Spinal cord (tissue), 10 donors: ENCODE measurements around the gene LPIN1. TPM values are rescaled to one million over a fixed set of nuclear protein-coding genes. Genes with fewer than 3 reads are reported as not detected.
"Not testable (repeated sequence)": the region's sequence is repeated elsewhere in the genome, so short reads cannot be mapped to it uniquely, and the experiment has no call there.

Source experiments
- DNase-seq, 6 donors: peaks; one replicate each; pipeline versions ENCODE4 v3.0.0 to v3.0.0-alpha.2; 2013 to 2015; ENCODE audit warnings: low spot score in 6 of 6, low read depth in 4 of 6
- H3K27ac ChIP-seq: one replicate; pipeline ENCODE4 v1.5.1; 2013; ENCODE audit warnings: low read depth, low read length, control low read depth
- H3K27me3 ChIP-seq: one replicate; pipeline ENCODE4 v1.6.1; 2013; ENCODE audit warnings: low read length; ENCODE audit not compliant: control insufficient read depth, insufficient read depth
- H3K36me3 ChIP-seq: one replicate; pipeline ENCODE4 v1.6.1; 2013; ENCODE audit warnings: low read length; ENCODE audit not compliant: control insufficient read depth, insufficient read depth
- H3K4me1 ChIP-seq: one replicate; pipeline ENCODE4 v1.6.1; 2013; ENCODE audit warnings: low read length; ENCODE audit not compliant: control insufficient read depth, insufficient read depth
- H3K4me3 ChIP-seq: one replicate; pipeline ENCODE4 v1.5.1; 2013; ENCODE audit warnings: low read depth, low read length, control low read depth
- H3K9me3 ChIP-seq: one replicate; pipeline ENCODE4 v1.6.1; 2013; ENCODE audit warnings: low read length; ENCODE audit not compliant: control insufficient read depth, insufficient read depth
- WGBS: methylation state at CpG from one replicate; pipeline ENCODE4 v1.1.5; 2013; ENCODE audit warnings: missing lambda C conversion rate; ENCODE audit not compliant: insufficient coverage; 5-methylcytosine and 5-hydroxymethylcytosine counted together
- polyA plus RNA-seq, 2 donors: library from polyadenylated mRNA; unstranded; fragments of 120-200 nt; gene quantifications; one replicate each; pipeline ENCODE4 v1.2.1, GENCODE V29; 2013; ENCODE audit not compliant: insufficient read length in 2 of 2
- total RNA-seq, 2 donors: library from RNA; depleted of rRNA in 1 of 2; stranded (reverse); fragments of 120-200 nt in 1 of 2; fragments of >200 nt in 1 of 2; gene quantifications; one replicate each; pipeline versions ENCODE4 v1.2.3 to v1.2.4, GENCODE V29; 2013 to 2014
- donor health status: healthy.

The LPIN1 gene
- total and polyA plus RNA-seq, 4 donors = 32.9 to 40.8 (median 34.4) TPM

- Histone ChIP-seq H3K4me3 (no peak overlapping the region), H3K27ac (no peak overlapping the region), H3K9me3 (peaks cover 2% of the 10 kb centered on the region), H3K27me3 (no peaks in the 10 kb centered on the region), H3K4me1 (peaks cover 31% of the 10 kb centered on the region), H3K36me3 (no peaks in the 10 kb centered on the region)
- DNase-seq = no peak
- WGBS = 80% methylated on average over 1 of the region's 5 CpGs
Measured at GRCh38 chr2:11853197-11853588, 106.8 kb downstream of the LPIN1 start.

DNA sequence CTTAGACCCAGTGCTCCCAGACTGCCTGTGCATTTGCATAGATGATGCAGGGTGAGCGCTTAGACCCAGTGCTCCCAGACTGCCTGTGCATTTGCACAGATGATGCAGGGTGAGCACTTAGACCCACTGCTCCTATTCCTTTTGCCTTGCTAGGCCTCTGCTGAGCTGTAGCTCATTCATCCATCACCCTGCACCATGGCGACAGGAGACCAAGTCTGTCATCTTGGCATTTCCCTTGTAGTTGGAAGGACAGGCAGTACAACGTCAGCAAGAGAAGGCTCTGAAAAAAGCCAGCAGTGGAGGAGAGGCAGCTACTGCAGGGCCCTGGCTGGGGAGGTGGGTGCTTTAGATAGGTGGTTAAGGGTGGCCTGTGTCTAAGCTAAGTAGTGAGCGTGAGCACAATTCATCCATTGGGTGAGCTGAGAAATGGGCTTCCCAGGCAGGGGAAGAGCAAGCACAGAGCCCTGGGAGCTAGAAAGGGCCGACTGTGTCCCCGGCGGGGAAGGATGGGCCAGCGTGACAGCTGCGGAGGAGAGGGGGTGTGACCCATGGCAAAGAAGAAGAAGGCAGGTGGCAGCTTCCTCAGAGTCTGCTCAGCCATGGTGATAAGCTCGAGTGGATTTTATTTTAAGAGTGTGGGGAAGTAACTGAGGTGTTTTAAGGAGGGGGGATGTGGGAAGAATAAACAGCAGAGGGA lies 108.8 kb downstream of the LPIN1 start:
- Histone ChIP-seq H3K9me3 (peaks cover 5% of the 10 kb centered on the region), H3K36me3 (no peaks in the 10 kb centered on the region), H3K27ac (no peak overlapping the region), H3K27me3 (no peaks in the 10 kb centered on the region), H3K4me3 (no peak overlapping the region), H3K4me1 (peaks cover 15% of the 10 kb centered on the region)
- 55% methylated on average over 10 of the region's 10 CpGs for WGBS
- DNase-seq = peak in 1 of 6 donors; percentile 34

DNA sequence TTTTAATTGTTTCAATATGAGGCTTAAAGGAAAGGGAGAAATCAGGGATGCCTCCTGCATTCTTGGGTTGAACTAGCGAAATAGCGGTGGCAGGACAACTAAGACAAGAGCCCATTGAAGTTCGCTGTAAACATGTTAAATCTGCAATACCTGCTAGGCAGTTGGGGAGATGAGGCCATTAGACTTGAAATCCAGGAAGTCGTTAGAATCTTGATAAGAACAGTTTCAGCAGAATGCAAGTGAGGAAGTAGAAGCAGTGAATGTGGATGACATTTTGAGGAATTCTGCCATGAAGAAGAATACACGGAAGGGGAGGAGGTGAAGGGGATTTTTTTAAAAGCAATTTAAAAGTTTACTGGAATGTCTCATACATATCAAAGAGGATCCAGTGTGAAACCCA lies 109.7 kb downstream of the LPIN1 start:
- Histone ChIP-seq H3K9me3 (peaks cover 5% of the 10 kb centered on the region), H3K4me3 (no peak overlapping the region), H3K27me3 (no peaks in the 10 kb centered on the region), H3K36me3 (no peaks in the 10 kb centered on the region), H3K27ac (no peak overlapping the region), H3K4me1 (peaks cover 11% of the 10 kb centered on the region)
- DNase-seq = no peak
- WGBS = 88% methylated on average over 4 of the region's 5 CpGs

- Histone ChIP-seq H3K27me3 (no peaks in the 10 kb centered on the region), H3K4me1 (peaks cover 17% of the 10 kb centered on the region), H3K27ac (no peak overlapping the region), H3K36me3 (no peaks in the 10 kb centered on the region), H3K4me3 (no peak overlapping the region), H3K9me3 (peaks cover 5% of the 10 kb centered on the region)
- WGBS = 100% methylated on average over 2 of the region's 2 CpGs
- no peak for DNase-seq
Measured at GRCh38 chr2:11858883-11859282, 112.5 kb downstream of the LPIN1 start.

DNA sequence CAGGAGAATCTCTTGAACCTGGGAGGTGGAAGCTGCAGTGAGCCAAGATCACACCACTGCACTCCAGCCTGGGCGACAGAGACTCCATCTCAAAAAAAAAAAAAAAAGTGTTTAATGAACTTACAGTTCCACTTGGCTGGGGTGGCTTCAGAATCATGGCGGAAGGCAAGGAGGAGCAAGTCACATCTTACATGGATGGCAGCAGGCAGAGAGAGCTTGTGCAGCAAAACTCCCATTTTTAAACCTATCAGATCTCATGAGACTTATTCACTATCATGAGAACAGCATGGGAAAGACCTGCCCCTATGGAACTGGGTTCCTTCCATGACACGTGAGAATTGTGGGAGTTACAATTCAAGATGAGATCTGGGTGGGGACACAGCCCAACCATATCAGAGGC lies 113.5 kb downstream of the LPIN1 start:
- H3K9me3 ChIP-seq, H3K27me3 ChIP-seq, H3K36me3 ChIP-seq, H3K4me3 ChIP-seq, H3K27ac ChIP-seq, DNase-seq: not testable (repeated sequence)
- peaks cover 20% of the 10 kb centered on the region for H3K4me1 ChIP-seq
- 100% methylated on average over 1 of the region's 3 CpGs for WGBS

GRCh38 chr2:11861044-11861443 lies 114.6 kb downstream of the LPIN1 start:
- 83% methylated on average over 2 of the region's 2 CpGs for WGBS
- DNase-seq = no peak
- Histone ChIP-seq H3K27me3 (no peaks in the 10 kb centered on the region), H3K27ac (no peak overlapping the region), H3K9me3 (peaks cover 5% of the 10 kb centered on the region), H3K4me1 (peaks cover 14% of the 10 kb centered on the region), H3K4me3 (no peak overlapping the region), H3K36me3 (no peaks in the 10 kb centered on the region)

DNA sequence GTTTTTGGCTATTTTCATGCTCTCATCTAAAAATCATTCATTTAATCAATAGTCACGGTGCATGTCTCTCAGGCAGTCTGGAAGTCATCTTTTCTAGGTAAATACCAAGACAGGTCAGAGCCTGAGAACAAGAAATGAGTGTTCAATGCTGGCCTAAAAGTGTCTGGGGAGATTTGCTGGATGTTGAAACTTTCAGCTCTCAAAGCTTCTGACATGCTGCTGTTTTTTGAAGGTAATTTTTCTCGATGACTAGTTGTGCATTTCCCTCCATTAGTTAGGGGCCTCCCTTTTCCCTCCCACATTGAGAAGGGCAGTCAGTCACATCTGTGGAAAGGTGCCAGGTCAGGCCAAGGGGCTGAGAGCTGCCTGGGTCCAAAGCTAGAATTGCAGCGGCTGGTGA lies 115.6 kb downstream of the LPIN1 start:
- WGBS = 67% methylated on average over 1 of the region's 3 CpGs
- H3K9me3 ChIP-seq = peaks cover 5% of the 10 kb centered on the region
- H3K4me3 ChIP-seq = no peak overlapping the region
- peak in 1 of 6 donors; percentile 24 for DNase-seq
- H3K4me1 ChIP-seq = peaks cover 14% of the 10 kb centered on the region
- H3K36me3 ChIP-seq = no peaks in the 10 kb centered on the region
- H3K27ac ChIP-seq = no peak overlapping the region
- no peaks in the 10 kb centered on the region for H3K27me3 ChIP-seq

- Histone ChIP-seq H3K9me3 (peaks cover 4% of the 10 kb centered on the region), H3K27me3 (no peaks in the 10 kb centered on the region), H3K27ac (peak overlapping the region; percentile 73), H3K36me3 (no peaks in the 10 kb centered on the region), H3K4me1 (peaks cover 14% of the 10 kb centered on the region), H3K4me3 (no peak overlapping the region)
- 63% methylated on average over 6 of the region's 7 CpGs for WGBS
- no peak for DNase-seq
Measured at GRCh38 chr2:11863103-11863502, 116.7 kb downstream of the LPIN1 start.

DNA sequence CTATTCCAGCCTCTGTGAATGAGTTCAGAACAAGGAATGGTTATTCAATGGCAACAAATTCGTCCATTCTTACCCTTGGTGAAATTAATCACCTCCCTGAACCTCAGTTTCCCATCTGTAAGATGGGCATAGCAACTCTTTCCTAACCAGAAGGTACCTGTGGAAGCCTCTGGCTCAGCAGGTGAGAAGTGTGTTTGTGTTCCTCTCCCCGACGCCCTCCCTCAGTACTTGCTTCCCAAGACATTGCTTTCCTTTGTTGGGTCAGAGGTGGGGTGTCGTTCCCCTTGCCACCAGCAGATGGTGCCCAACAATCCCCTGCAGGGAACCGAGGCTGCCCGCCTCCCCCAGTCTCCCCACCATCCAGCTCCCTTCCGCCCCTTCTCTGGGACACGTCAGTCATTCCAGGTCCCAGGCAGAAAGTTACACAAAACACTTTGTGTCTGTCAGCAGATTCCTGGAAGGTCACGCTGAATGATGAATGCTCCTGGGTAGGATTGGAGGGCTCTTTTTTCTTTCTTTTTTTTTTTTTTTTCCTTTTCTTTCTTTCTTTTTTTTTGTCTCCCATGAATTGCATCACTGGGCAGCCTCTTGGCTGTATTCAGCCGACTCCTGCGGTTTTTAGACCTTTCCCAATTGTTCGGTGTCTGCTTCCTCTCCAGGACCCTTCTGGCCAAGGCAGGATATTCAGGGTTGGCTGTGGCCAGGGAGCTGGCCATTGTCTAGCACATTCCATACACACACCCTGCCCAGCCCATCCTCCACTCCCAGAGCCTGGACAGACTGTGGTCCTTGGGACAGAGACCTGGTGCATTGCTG lies 117.3 kb downstream of the LPIN1 start:
- peaks cover 2% of the 10 kb centered on the region for H3K9me3 ChIP-seq
- no peaks in the 10 kb centered on the region for H3K36me3 ChIP-seq
- 3% methylated on average over 7 of the region's 12 CpGs for WGBS
- peak; percentile 42 to 90 (median 65) for DNase-seq
- H3K4me3 ChIP-seq = peak overlapping the region; percentile 22
- H3K27ac ChIP-seq = peak overlapping the region; percentile 73
- H3K27me3 ChIP-seq = no peaks in the 10 kb centered on the region
- H3K4me1 ChIP-seq = peaks cover 14% of the 10 kb centered on the region

- H3K36me3 ChIP-seq = no peaks in the 10 kb centered on the region
- H3K27me3 ChIP-seq = no peaks in the 10 kb centered on the region
- WGBS = 91% methylated on average over 6 of the region's 8 CpGs
- H3K4me1 ChIP-seq = peaks cover 14% of the 10 kb centered on the region
- H3K4me3 ChIP-seq = no peak overlapping the region
- H3K27ac ChIP-seq = no peak overlapping the region
- H3K9me3 ChIP-seq = no peaks in the 10 kb centered on the region
- no peak for DNase-seq
Measured at GRCh38 chr2:11864724-11865123, 118.3 kb downstream of the LPIN1 start.
